Measurements from ENCODE around the gene KRT83. TPM values are rescaled to one million over a fixed set of nuclear protein-coding genes. Genes with fewer than 3 reads are reported as not detected.
A peak's percentile ranks its signal among the peaks of the same experiment; 100 is the strongest.
"Not testable (repeated sequence)": the region's sequence is repeated elsewhere in the genome, so short reads cannot be mapped to it uniquely, and the experiment has no call there.

KRT83 gene
- total RNA-seq, 1 donor, result not detected

DNA sequence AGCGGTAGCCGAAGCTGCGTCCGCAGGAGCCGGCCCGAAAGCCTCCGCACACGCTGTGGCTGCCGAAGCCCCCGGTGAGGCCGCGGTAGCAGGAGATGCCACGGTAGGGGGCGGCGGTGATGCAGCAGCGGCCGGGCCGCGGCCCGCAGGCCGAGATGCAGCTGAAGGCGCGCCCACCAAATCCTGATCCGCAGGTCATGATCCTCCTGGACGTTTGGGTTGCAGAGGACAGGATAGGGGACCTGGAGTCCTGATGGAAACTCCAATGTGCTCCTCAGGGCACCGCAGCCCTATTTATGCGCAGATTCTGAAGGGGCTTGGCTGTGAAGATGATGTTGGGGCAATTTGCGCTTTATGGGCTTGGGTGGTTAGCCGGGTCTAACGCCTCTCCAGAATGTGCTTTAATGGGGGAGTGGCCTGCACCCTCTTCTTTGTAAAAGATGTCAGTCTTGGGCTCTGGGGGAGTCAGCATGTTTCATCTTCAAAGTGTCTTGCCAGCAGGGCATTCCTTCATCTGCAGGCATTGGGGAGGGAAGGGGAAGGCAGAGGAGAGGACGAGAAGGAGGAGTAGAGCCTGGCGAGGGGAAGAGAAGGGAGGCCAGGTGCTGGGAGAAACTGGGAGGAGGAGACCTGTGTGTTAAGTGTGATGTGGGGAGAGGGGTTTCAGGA is 29.8 kb downstream of the KRT83 start, which contains the start of gene KRT81:
Gene KRT81, minus strand, starts transcription at position 268 of the 669 bp plus-strand sequence. Its CDS starts 69 bp downstream, at position 199.
- no peak for DNase-seq (ENCODE audit: low read depth)
- TF ChIP-seq, protein P1, sequence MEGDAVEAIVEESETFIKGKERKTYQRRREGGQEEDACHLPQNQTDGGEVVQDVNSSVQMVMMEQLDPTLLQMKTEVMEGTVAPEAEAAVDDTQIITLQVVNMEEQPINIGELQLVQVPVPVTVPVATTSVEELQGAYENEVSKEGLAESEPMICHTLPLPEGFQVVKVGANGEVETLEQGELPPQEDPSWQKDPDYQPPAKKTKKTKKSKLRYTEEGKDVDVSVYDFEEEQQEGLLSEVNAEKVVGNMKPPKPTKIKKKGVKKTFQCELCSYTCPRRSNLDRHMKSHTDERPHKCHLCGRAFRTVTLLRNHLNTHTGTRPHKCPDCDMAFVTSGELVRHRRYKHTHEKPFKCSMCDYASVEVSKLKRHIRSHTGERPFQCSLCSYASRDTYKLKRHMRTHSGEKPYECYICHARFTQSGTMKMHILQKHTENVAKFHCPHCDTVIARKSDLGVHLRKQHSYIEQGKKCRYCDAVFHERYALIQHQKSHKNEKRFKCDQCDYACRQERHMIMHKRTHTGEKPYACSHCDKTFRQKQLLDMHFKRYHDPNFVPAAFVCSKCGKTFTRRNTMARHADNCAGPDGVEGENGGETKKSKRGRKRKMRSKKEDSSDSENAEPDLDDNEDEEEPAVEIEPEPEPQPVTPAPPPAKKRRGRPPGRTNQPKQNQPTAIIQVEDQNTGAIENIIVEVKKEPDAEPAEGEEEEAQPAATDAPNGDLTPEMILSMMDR (IDR thresholded peaks at IDR 0.05; ENCODE audit: insufficient read depth, low read depth, low read length), result no peak
- no peak within 1 kb of the TSS for H3K4me3 ChIP-seq (ENCODE audit: low read depth, low read length)

DNA sequence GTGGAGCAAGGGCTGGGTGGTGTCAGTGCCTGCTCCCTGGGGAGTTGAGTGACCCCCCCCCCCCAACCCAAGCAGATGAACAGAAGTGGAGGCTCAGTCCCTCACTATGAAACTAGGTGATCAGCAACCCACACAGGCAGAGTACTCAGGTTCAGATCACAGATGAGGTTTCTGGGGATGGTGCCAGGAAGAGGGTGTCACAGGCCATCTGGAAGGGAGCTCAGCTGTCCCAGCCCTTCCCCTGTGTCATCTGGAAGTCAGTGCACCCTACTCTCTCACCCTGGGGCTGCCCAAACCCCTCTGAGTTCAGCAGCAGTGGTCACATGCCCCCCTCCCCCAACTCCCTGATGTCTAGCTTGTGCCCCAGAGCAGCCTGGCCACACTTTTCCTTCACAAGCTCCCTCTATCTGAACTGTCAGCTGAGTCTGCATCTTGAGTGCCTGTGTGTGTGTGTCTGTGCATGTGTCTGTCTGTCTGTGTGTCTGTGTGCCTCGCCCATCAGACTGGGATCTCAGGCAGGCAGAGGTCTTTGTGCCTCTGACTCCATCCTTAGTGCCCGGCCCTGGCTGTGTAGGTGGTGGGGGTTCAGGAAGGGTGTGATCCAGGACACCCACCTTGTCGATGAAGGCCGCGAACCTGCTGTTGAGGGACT is 30.6 kb downstream of the KRT83 start:
- not testable (repeated sequence) for DNase-seq (ENCODE audit: low read depth); H3K4me3 ChIP-seq (ENCODE audit: low read depth, low read length)

DNA sequence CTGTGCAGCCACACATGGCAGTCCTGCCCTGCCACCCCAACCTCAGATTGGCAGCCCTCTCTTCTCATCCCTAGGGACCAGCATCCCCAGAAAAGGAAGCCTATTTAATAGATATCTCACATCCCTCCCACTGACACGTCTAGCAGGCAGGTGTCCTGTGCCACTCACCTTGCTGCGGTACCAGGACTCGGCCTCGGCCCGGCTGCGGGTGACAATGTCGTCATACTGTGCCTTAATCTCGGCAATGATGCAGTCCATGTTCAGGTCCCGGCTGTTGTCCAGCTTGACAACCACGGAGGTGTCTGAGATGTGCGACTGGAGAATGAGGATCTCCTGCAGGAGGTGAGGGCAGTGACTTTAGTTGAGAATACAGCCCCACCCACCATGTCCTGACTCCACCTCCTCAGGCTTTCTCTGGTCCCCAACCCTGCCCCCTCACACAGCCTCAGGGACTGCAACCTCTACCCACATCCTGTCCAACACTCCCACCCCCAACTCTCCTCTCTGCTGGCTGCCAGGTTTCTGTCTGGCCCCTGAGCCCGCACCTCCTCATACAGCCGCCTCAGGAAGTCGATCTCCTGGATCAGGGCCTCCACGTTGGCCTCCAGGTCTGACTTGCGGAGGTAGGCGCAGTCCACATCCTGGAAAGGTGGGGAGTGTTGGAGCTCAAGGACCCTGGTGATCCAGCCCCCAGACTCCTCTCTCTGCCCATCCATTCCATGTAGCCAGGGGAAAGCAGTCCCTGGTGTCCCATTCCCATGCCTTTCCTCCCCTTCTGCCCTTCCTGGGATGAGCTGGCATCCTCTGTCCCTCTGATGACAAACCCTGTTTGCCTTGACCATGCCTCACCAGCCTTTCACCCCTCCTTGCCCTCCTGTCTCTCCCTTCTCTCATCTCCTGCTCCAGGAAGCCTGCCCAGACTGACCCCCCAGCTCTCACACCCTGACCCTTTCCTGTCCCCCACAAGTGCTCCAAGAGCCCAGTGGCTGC is 33.1 kb downstream of the KRT83 start:
- not testable (repeated sequence) for H3K4me3 ChIP-seq (ENCODE audit: low read depth, low read length); DNase-seq (ENCODE audit: low read depth)

DNA sequence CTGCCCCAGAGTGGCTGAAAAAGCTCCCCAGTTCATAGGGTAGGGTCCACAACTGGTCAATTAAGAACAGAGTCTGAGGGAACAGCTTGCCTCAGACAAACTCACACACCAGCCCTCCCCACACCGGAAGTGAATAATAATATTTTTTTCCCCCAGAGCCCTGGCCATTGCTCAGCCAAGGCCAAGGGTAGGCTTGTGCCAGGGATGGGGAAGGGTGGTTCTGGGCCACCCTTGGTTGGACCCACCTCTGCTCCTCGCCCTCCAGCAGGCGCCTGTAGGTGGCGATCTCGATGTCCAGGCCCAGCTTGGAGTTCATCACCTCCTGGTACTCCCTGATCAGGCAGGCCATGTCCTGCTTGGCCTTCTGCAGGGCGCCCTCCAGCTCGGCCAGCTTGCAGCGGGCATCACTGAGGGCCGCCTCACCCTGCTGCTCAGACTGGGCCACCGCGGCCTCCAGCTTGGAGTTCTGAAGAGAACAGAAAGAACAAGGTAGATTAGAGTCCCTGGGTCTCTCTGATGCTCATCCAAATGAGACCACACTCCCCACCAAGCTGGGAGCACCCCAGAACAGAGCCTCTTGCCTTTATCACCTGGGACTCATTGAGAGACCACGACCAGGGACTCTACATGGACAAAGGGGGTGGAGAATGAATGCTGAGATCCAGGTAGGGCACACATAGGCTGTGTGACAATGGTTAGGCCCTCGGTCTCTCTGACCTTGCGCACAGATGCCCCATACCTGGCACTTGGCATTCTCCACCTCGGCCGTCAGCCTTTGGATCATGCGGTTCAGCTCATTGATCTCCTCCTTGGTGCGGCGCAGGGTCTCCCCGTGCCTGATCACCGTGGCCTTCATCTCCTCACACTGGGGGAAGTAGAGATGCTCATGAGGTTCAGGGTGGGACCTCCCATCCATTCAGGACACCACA is 34.1 kb downstream of the KRT83 start:
- not testable (repeated sequence) for DNase-seq (ENCODE audit: low read depth); H3K4me3 ChIP-seq (ENCODE audit: low read depth, low read length)
- TF ChIP-seq, protein P1 (IDR thresholded peaks at IDR 0.05; ENCODE audit: insufficient read depth, low read depth, low read length), result peak; percentile 4

DNA sequence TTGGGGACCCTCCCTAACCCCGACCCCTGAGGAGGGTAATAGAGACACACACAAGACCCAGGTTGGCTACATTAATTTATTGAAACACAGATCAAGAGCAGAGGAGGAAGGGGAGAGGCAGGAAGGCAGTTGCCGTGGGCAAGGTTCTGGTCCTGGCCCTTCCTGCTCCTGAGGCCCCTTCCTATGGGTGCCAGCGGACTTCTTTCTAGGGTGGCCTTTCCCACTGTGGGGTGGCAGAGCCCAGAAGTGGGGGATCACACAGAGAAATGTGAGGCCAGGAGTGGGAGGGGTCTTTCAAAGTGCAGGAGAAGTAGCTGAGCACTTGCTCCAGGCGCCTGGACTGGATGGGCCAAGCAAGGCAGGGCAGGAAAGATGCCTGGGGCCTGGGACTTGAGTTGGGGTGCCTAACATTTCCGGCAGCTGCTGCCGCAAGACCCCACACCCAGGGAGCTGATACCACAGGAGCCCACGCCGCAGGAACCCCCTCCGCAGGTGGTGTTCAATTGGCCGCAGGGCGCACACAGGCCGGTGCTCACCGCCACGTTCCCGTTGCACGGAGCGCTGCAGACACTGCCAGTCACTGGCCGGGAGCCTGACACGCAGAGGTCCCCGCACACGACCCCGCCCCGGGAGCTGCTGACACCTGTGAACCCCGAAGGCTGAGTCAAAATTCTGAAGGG is 35.2 kb downstream of the KRT83 start:
- TF ChIP-seq, protein P1 (IDR thresholded peaks at IDR 0.05; ENCODE audit: insufficient read depth, low read depth, low read length), result no peak
- no peak overlapping the region for H3K4me3 ChIP-seq (ENCODE audit: low read depth, low read length)
- DNase-seq (ENCODE audit: low read depth), result no peak

DNA sequence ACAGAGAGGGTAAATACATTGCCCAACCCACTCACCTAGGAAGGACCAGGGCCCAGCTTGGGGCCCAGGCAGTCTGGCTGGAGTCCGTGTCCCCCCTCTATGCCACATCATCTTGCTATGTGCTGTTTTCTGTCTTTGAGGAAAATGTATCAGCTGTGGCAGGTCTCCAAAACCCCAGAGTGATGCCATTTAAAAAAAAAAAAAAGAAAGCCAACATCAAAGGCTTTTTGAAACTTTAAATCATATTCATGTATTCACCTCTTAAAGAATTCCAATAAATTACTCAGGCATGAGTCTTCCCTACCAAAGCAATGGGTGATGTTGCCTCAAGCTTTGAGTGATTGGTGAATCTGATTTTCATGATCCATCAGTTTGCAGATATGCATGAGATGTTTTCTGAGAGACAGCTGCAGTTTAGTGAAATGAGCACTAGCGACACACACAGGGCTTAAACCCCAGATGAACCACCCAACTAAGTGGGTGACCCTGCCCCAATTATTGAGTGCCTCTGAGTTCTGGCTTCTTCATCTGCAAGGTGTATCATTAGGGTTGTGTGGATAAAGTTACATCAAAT is 35.9 kb downstream of the KRT83 start:
- peak; percentile 14 for DNase-seq (ENCODE audit: low read depth)
- H3K4me3 ChIP-seq (ENCODE audit: low read depth, low read length), result no peak overlapping the region
- TF ChIP-seq, protein P1 (IDR thresholded peaks at IDR 0.05; ENCODE audit: insufficient read depth, low read depth, low read length), result no peak

Data from fibroblast of villous mesenchyme (primary cell).